BJ (cell line): ENCODE results near the gene ARHGAP26. TPM values are rescaled to one million over a fixed set of nuclear protein-coding genes. Genes with fewer than 3 reads are reported as not detected.
"Not testable (repeated sequence)": the region's sequence is repeated elsewhere in the genome, so short reads cannot be mapped to it uniquely, and the experiment has no call there.

Experiments used
- CTCF ChIA-PET: fragments of 350-600 bp; formaldehyde crosslinking; extraction: SDS; loops from one replicate; lab custom pipeline; 2021; ENCODE audit warnings: antibody characterized with exemption, inconsistent platforms; lab: Yijun Ruan, JAX
- POLR2A ChIA-PET: fragments of 300-600 bp; sonication (Branson Sonifier 250); formaldehyde crosslinking; extraction: SDS; loops from one replicate; lab custom pipeline; 2021; ENCODE audit warnings: antibody characterized with exemption; lab: Charles Lee
- DNase-seq: peaks from one replicate; pipeline ENCODE4 v3.0.0-alpha.2; 2011; ENCODE audit warnings: low read depth
- H3K27me3 ChIP-seq: 2 replicates; pipeline ENCODE4 v1.6.0; 2011; ENCODE audit warnings: low read length; ENCODE audit not compliant: control insufficient read depth, insufficient read depth
- H3K36me3 ChIP-seq: 2 replicates; pipeline ENCODE4 v1.5.1; 2011; ENCODE audit warnings: low read length; ENCODE audit not compliant: control insufficient read depth, insufficient read depth
- H3K4me3 ChIP-seq: 2 replicates; pipeline ENCODE4 v1.5.1; 2011; ENCODE audit warnings: low read depth, mild to moderate bottlenecking, control low read depth, low read length
- CTCF ChIP-seq: IDR thresholded peaks from 2 replicates; pipeline ENCODE4 v1.5.1; 2011; ENCODE audit warnings: low read depth, mild to moderate bottlenecking, control low read depth, inconsistent platforms, low read length, moderate library complexity; ENCODE audit not compliant: insufficient read depth
- polyA plus RNA-seq: library from polyadenylated mRNA; depleted of rRNA; stranded (reverse); fragments of >200 nt; gene quantifications from 2 replicates; pipeline ENCODE4 v1.2.3, GENCODE V29; 2011

ARHGAP26 gene
- polyA plus RNA-seq, 1 experiment = 4.8 TPM

GRCh38 chr5:142961440-142962173, 191.4 kb downstream of the ARHGAP26 start:
- no peaks in the 10 kb centered on the region for H3K27me3 ChIP-seq
- DNase-seq = no peak
- ChIA-PET CTCF (no interaction called here), POLR2A (no interaction called here)
- no peaks in the 10 kb centered on the region for H3K36me3 ChIP-seq
- no peak for TF ChIP-seq CTCF
- H3K4me3 ChIP-seq = no peak overlapping the region

- POLR2A ChIA-PET = no interaction called here
- Histone ChIP-seq H3K36me3 (no peaks in the 10 kb centered on the region), H3K4me3 (no peak overlapping the region), H3K27me3 (no peaks in the 10 kb centered on the region)
- TF ChIP-seq CTCF = no peak
- CTCF ChIA-PET = no interaction called here
- no peak for DNase-seq
Observed at GRCh38 chr5:142962174-142962533, 192.0 kb downstream of the ARHGAP26 start.

GRCh38 chr5:142965258-142966120, 195.3 kb downstream of the ARHGAP26 start:
- CTCF ChIA-PET = interaction anchor here (1.7 kb wide), 1 partner anchor 10 kb away, joined by 8 read pairs; no protein-coding TSS in a partner anchor
- DNase-seq, POLR2A ChIA-PET, H3K4me3 ChIP-seq, H3K36me3 ChIP-seq, H3K27me3 ChIP-seq: not testable (repeated sequence)
- TF ChIP-seq CTCF = peak; percentile 31; the same call in 1 of the 2 replicates

GRCh38 chr5:142966121-142966420, 195.9 kb downstream of the ARHGAP26 start:
- no peak for TF ChIP-seq CTCF
- Histone ChIP-seq H3K4me3 (no peak overlapping the region), H3K27me3 (no peaks in the 10 kb centered on the region), H3K36me3 (no peaks in the 10 kb centered on the region)
- CTCF ChIA-PET = interaction anchor here (1.7 kb wide), 1 partner anchor 9 kb away, joined by 8 read pairs; no protein-coding TSS in a partner anchor
- POLR2A ChIA-PET = no interaction called here
- DNase-seq = no peak

GRCh38 chr5:142969186-142969585, 199.0 kb downstream of the ARHGAP26 start:
- H3K4me3 ChIP-seq = no peak overlapping the region
- TF ChIP-seq CTCF = no peak
- no peaks in the 10 kb centered on the region for H3K27me3 ChIP-seq
- no peaks in the 10 kb centered on the region for H3K36me3 ChIP-seq
- ChIA-PET CTCF (no interaction called here), POLR2A (no interaction called here)
- no peak for DNase-seq
